ENCODE results near the gene NFE2L1.

Gene NFE2L1

DNA sequence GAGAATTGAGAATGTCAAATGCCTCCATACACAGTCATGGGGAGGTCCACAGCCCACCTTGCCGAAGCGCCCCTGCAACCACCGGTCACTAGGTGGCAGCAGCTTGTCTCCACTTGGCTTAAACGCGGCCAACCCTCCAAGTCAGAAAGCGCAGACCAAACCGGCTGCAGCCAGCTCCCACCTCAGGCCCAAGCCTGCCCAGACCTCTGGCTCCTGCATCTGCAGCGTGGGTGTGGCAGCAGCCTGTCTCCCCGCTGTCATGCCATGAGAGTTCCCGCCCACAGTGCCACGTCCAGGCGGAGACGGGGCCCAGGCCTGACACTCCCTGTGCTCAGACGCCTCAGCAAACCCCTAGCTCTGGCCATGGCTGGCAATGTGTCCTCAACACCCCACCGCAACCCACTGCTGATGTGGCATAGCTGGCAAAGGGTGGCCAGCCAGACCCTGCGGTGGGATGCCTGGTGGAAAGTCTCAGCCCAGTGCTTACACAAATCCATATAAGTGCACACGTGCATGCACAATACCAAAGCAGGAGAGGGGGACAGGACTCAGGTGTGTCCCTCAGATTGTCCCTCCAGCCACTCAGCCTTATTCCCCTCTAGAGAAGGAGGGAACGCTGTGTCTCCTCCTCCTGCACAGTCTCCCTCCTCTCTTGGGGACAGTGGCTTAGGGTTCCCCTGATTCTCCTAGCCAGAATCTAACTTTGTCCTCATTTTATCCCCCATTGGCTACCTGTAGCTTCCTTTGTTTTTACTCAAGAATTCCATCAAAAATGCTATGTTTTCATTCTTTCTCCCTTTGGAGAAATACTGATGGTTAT is 21.4 kb upstream of the NFE2L1 start:
- Histone ChIP-seq H3K79me2 (ENCODE audit: insufficient read depth, low read length) (no peaks in the 10 kb centered on the region), H3K4me3 (ENCODE audit: low read length, poor library complexity, severe bottlenecking) (no peak overlapping the region), H3K36me3 (ENCODE audit: insufficient read depth, low read length) (no peaks in the 10 kb centered on the region), H3K4me1 (ENCODE audit: insufficient read depth, low read length, poor library complexity, severe bottlenecking) (peaks cover 26% of the 10 kb centered on the region), H2AFZ (ENCODE audit: low read length) (no peak overlapping the region), H3K9me3 (ENCODE audit: insufficient read depth, low read depth, low read length) (no peaks in the 10 kb centered on the region), H4K20me1 (ENCODE audit: insufficient read depth, low read length, poor library complexity, severe bottlenecking) (peaks cover 5% of the 10 kb centered on the region), H3K9ac (ENCODE audit: low read depth, low read length, poor library complexity, severe bottlenecking) (no peak overlapping the region), H3F3A (ENCODE audit: low read depth) (no peaks in the 10 kb centered on the region), H3K4me2 (ENCODE audit: low read depth, low read length, poor library complexity, severe bottlenecking) (no peak overlapping the region), H3K9me2 (replicated peaks; ENCODE audit: low read depth, low read length) (no peaks in the 10 kb centered on the region), H3K27me3 (ENCODE audit: insufficient read depth, low read length, poor library complexity, severe bottlenecking) (no peaks in the 10 kb centered on the region)
- TF ChIP-seq EZH2phosphoT487 (IDR thresholded peaks at IDR 0.05; ENCODE audit: borderline replicate concordance) = no peak
- TF ChIP-seq, protein P1, sequence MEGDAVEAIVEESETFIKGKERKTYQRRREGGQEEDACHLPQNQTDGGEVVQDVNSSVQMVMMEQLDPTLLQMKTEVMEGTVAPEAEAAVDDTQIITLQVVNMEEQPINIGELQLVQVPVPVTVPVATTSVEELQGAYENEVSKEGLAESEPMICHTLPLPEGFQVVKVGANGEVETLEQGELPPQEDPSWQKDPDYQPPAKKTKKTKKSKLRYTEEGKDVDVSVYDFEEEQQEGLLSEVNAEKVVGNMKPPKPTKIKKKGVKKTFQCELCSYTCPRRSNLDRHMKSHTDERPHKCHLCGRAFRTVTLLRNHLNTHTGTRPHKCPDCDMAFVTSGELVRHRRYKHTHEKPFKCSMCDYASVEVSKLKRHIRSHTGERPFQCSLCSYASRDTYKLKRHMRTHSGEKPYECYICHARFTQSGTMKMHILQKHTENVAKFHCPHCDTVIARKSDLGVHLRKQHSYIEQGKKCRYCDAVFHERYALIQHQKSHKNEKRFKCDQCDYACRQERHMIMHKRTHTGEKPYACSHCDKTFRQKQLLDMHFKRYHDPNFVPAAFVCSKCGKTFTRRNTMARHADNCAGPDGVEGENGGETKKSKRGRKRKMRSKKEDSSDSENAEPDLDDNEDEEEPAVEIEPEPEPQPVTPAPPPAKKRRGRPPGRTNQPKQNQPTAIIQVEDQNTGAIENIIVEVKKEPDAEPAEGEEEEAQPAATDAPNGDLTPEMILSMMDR (conservative IDR thresholded peaks at IDR 0.05; ENCODE audit: low read length) = peak; percentile 81

DNA sequence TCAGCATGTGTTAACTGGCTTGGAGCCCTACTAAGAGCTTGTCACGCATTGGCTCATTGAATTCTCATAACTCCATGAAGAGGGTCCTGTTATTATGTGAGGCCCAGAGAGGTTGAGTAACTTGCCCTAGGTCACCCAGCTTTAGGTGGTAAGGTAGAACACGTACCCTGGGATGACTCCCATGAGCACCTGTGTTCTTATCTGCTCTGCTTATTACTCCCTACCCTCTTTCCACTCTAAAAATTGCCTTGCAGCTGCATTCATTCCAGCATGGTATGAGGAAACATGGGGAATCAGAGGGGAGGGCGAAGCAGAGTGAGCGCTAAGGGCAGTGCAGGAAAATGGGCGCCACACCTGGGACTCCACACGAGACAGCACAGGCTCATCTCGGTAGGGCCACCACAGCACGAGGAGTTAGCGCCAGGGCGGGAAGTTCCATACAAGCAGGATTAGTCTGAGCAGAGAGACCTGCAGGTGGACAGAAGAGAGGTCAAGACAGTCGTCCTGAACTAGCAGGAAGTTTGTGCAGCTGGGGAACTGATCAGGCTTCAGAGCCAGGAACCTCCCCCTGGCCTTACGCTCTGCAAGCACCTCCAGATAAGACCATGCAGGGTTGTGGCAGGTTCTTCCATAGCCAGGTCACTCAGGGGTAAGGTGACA is 20.7 kb upstream of the NFE2L1 start:
- H3F3A ChIP-seq (ENCODE audit: low read depth) = no peaks in the 10 kb centered on the region
- H3K4me2 ChIP-seq (ENCODE audit: low read depth, low read length, poor library complexity, severe bottlenecking) = no peak overlapping the region
- no peak overlapping the region for H2AFZ ChIP-seq (ENCODE audit: low read length)
- H4K20me1 ChIP-seq (ENCODE audit: insufficient read depth, low read length, poor library complexity, severe bottlenecking) = peaks cover 5% of the 10 kb centered on the region
- H3K4me3 ChIP-seq (ENCODE audit: low read length, poor library complexity, severe bottlenecking) = no peak overlapping the region
- H3K9ac ChIP-seq (ENCODE audit: low read depth, low read length, poor library complexity, severe bottlenecking) = no peak overlapping the region
- no peaks in the 10 kb centered on the region for H3K9me3 ChIP-seq (ENCODE audit: insufficient read depth, low read depth, low read length)
- H3K9me2 ChIP-seq (replicated peaks; ENCODE audit: low read depth, low read length) = no peaks in the 10 kb centered on the region
- no peaks in the 10 kb centered on the region for H3K79me2 ChIP-seq (ENCODE audit: insufficient read depth, low read length)
- no peaks in the 10 kb centered on the region for H3K36me3 ChIP-seq (ENCODE audit: insufficient read depth, low read length)
- H3K27me3 ChIP-seq (ENCODE audit: insufficient read depth, low read length, poor library complexity, severe bottlenecking) = no peaks in the 10 kb centered on the region
- peaks cover 26% of the 10 kb centered on the region for H3K4me1 ChIP-seq (ENCODE audit: insufficient read depth, low read length, poor library complexity, severe bottlenecking)
- TF ChIP-seq, protein P1 (conservative IDR thresholded peaks at IDR 0.05; ENCODE audit: low read length) = no peak
- TF ChIP-seq EZH2phosphoT487 (IDR thresholded peaks at IDR 0.05; ENCODE audit: borderline replicate concordance) = no peak

DNA sequence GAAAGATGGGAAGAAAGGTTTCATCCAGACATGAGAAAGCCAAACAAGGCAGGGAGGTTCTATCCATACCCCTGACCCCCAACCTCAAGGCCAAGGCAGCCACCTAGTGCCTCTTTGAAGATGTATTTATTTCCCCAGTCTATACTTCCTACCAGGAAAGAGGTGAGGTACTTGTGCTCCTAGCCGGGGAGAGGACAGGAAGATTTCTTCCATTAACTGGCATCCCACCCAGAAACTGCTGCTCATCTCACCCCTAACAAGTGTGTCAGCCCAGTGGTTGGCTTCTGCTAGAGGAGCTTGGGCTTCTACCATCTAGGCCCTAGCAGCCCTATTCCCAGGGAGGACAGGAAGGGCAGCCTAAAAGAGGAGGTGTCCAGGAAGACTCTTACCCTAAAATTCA is 19.4 kb upstream of the NFE2L1 start:
- Histone ChIP-seq H3K9me2 (replicated peaks; ENCODE audit: low read depth, low read length) (no peaks in the 10 kb centered on the region), H3K4me2 (ENCODE audit: low read depth, low read length, poor library complexity, severe bottlenecking) (no peak overlapping the region), H3F3A (ENCODE audit: low read depth) (no peaks in the 10 kb centered on the region), H3K9ac (ENCODE audit: low read depth, low read length, poor library complexity, severe bottlenecking) (no peak overlapping the region), H3K4me1 (ENCODE audit: insufficient read depth, low read length, poor library complexity, severe bottlenecking) (peaks cover 17% of the 10 kb centered on the region), H3K9me3 (ENCODE audit: insufficient read depth, low read depth, low read length) (no peaks in the 10 kb centered on the region), H3K27me3 (ENCODE audit: insufficient read depth, low read length, poor library complexity, severe bottlenecking) (no peaks in the 10 kb centered on the region), H3K4me3 (ENCODE audit: low read length, poor library complexity, severe bottlenecking) (no peak overlapping the region), H3K36me3 (ENCODE audit: insufficient read depth, low read length) (no peaks in the 10 kb centered on the region), H4K20me1 (ENCODE audit: insufficient read depth, low read length, poor library complexity, severe bottlenecking) (peaks cover 5% of the 10 kb centered on the region), H2AFZ (ENCODE audit: low read length) (no peak overlapping the region), H3K79me2 (ENCODE audit: insufficient read depth, low read length) (no peaks in the 10 kb centered on the region)
- TF ChIP-seq, protein P1 (conservative IDR thresholded peaks at IDR 0.05; ENCODE audit: low read length) = no peak
- no peak for TF ChIP-seq EZH2phosphoT487 (IDR thresholded peaks at IDR 0.05; ENCODE audit: borderline replicate concordance)
